Astrocyte (in vitro differentiated cells and primary cell): ENCODE measurements around the gene MSLN.

Experiments
- CTCF ChIP-seq: IDR thresholded peaks from 2 replicates; pipeline ENCODE4 v1.5.1; 2011; ENCODE audit warnings: low read depth, mild to moderate bottlenecking, inconsistent platforms, low read length, moderate library complexity; ENCODE audit not compliant: insufficient read depth
- EZH2 ChIP-seq: IDR thresholded peaks from 2 replicates; pipeline ENCODE4 v1.6.1; 2012; ENCODE audit warnings: mild to moderate bottlenecking, low read length, inconsistent platforms; ENCODE audit not compliant: insufficient read depth

- no peak for TF ChIP-seq CTCF
- no peak for TF ChIP-seq EZH2
Observed at GRCh38 chr16:784431-784830, 23.9 kb downstream of the MSLN start.
